Gastrocnemius medialis (tissue), 4 donors: ENCODE measurements around the gene KMT2A. TPM values are rescaled to one million over a fixed set of nuclear protein-coding genes. Genes with fewer than 3 reads are reported as not detected.

ENCODE experiments used
- ATAC-seq, 2 donors: fragments of 150-250 bp; one replicate each; pipeline ENCODE4 v1.9.1; 2016
- DNase-seq, 2 donors: peaks; one replicate each; pipeline ENCODE4 v3.0.0-alpha.2; 2019
- H3K27ac ChIP-seq, 4 donors: fragments of 200-600 bp; sonication (generic); 1 replicate in 1 of 4; 2 replicates in 3 of 4; pipeline ENCODE4 v1.5.1; 2016 to 2018; ENCODE audit warnings: mild to moderate bottlenecking in 2 of 4, moderate library complexity in 1 of 4
- H3K27me3 ChIP-seq, 3 donors: fragments of 200-600 bp; sonication (generic) in 2 of 3; 1 replicate in 1 of 3; 2 replicates in 2 of 3; pipeline versions ENCODE4 v1.5.1 to v1.6.0; 2016 to 2019; ENCODE audit warnings: mild to moderate bottlenecking in 1 of 3, moderate library complexity in 1 of 3
- H3K36me3 ChIP-seq, 2 donors: fragments of 200-600 bp; sonication (generic) in 1 of 2; one replicate each; pipeline ENCODE4 v1.5.1; 2017 to 2018
- H3K4me1 ChIP-seq, 2 donors: fragments of 200-600 bp; sonication (generic) in 1 of 2; one replicate each; pipeline ENCODE4 v1.5.1; 2016 to 2017; ENCODE audit warnings: mild to moderate bottlenecking in 2 of 2
- H3K4me3 ChIP-seq, 4 donors: fragments of 200-600 bp; sonication (generic) in 3 of 4; 1 replicate in 1 of 4; 2 replicates in 3 of 4; pipeline ENCODE4 v1.5.1; 2016 to 2019; ENCODE audit warnings: mild to moderate bottlenecking in 2 of 4
- H3K9me3 ChIP-seq, 3 donors: fragments of 200-600 bp; sonication (generic) in 2 of 3; 1 replicate in 1 of 3; 2 replicates in 2 of 3; pipeline ENCODE4 v1.5.1; 2016 to 2019
- POLR2A ChIP-seq, 2 donors: fragments of 450-650 bp; IDR thresholded peaks; one replicate each; pipeline ENCODE4 v1.6.1; 2017; ENCODE audit warnings: antibody characterized with exemption in 2 of 2, mild to moderate bottlenecking in 2 of 2, moderate library complexity in 2 of 2
- in situ Hi-C, 4 donors: fragments of 200-750 bp; cut with MboI; loops; one replicate each; pipeline versions ENCODE4 v1.15.0 to v1.8.0; 2017; ENCODE audit warnings: low sequenced_read_pairs in 4 of 4
- intact Hi-C: fragments of 100-400 bp; cut with DNase I; formaldehyde crosslinking; loops from one replicate; pipeline ENCODE4 v1.15.1; 2023; ENCODE audit warnings: low total_unique reads
- total RNA-seq, 4 donors: library from RNA; depleted of rRNA; stranded (reverse); fragments of >200 nt; gene quantifications; one replicate each; pipeline versions ENCODE4 v1.1.0 to v1.2.3, GENCODE V29; 2016
- TF ChIP-seq, protein P1 (sequence below), 5 experiments: fragments of 450-650 bp in 3 of 5; fragments of 200-600 bp in 2 of 5; sonication (generic) in 2 of 5; IDR thresholded peaks in 4 of 5; conservative IDR thresholded peaks in 1 of 5; 1 replicate in 4 of 5; 2 replicates in 1 of 5; pipeline ENCODE4 v1.5.1; 2016 to 2019; ENCODE audit warnings: antibody characterized with exemption in 5 of 5, mild to moderate bottlenecking in 3 of 5, moderate library complexity in 3 of 5

Gene KMT2A
- total RNA-seq, 4 donors from 2014 or later: 24.3 to 55.6 (median 27.9) TPM

DNA sequence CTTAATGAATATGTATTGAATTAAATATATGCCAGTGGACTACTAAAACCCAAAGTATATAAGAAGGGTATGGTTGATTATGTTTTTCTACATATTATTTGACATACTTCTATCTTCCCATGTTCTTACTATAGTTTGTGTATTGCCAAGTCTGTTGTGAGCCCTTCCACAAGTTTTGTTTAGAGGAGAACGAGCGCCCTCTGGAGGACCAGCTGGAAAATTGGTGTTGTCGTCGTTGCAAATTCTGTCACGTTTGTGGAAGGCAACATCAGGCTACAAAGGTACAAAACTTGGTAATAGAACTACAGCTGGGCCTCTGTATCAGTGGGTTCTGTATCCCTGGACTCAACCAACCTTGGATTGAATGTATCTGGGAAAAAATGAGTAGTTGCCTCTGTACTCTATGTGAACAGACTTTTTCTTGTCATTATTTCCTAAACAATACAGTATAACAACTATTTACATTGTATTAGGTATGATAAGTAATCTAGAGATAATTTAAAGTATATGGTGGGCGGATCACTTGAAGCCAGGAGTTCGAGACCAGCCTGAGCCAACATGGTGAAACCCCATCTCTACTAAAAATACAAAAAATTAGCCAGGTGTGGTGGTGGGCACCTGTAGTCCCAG is 52.3 kb downstream of the KMT2A start:
- H3K27ac ChIP-seq: peak overlapping the region in 1 of 4 donors; percentile 25
- no peaks in the 10 kb centered on the region for H3K27me3 ChIP-seq
- TF ChIP-seq POLR2A (IDR thresholded peaks at IDR 0.05): no peak
- TF ChIP-seq, protein P1, sequence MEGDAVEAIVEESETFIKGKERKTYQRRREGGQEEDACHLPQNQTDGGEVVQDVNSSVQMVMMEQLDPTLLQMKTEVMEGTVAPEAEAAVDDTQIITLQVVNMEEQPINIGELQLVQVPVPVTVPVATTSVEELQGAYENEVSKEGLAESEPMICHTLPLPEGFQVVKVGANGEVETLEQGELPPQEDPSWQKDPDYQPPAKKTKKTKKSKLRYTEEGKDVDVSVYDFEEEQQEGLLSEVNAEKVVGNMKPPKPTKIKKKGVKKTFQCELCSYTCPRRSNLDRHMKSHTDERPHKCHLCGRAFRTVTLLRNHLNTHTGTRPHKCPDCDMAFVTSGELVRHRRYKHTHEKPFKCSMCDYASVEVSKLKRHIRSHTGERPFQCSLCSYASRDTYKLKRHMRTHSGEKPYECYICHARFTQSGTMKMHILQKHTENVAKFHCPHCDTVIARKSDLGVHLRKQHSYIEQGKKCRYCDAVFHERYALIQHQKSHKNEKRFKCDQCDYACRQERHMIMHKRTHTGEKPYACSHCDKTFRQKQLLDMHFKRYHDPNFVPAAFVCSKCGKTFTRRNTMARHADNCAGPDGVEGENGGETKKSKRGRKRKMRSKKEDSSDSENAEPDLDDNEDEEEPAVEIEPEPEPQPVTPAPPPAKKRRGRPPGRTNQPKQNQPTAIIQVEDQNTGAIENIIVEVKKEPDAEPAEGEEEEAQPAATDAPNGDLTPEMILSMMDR (IDR thresholded peaks at IDR 0.05 in 4 of 5, conservative IDR thresholded peaks at IDR 0.05 in 1 of 5): peak; percentile 69 to 81 (median 78)
- no peak overlapping the region for H3K4me3 ChIP-seq
- peak; percentile 65 to 79 for ATAC-seq
- peak; percentile 27 to 43 for DNase-seq
- in situ Hi-C loops (loop anchor here in 3 of 4 donors (5.0 to 25.0 kb wide), 4 partner anchors 101 to 344 kb away; partner anchors contain the start of gene SCN2B (in 1 of the 3)), intact Hi-C loops (loop anchor here (1.0 to 10.0 kb wide), 5 partner anchors 87 to 343 kb away; partner anchors contain the start of gene ATP5MG)
- peaks cover 0 to under 1% of the 10 kb centered on the region in 2 donors for H3K4me1 ChIP-seq
- no peaks in the 10 kb centered on the region for H3K9me3 ChIP-seq
- peaks cover 8 to 77% of the 10 kb centered on the region in 2 donors for H3K36me3 ChIP-seq

DNA sequence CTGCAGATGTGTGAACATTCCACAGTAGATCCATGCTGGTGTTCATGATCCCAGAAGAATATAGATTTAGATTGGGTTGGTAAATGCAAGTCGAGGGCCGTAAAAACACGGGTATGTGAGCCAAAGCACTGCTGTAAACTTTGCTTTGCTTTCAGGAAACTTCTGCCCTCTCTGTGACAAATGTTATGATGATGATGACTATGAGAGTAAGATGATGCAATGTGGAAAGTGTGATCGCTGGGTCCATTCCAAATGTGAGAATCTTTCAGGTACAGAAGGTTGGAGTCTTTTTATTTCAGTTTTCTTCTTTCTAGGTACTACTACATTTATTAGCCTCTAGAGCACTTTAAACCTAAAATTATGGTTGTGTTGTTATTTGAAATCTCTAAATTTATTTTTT is 54.7 kb downstream of the KMT2A start:
- DNase-seq: no peak
- no peak overlapping the region for H3K4me3 ChIP-seq
- H3K27ac ChIP-seq: no peak overlapping the region
- TF ChIP-seq, protein P1 (IDR thresholded peaks at IDR 0.05 in 4 of 5, conservative IDR thresholded peaks at IDR 0.05 in 1 of 5): no peak
- no peak for TF ChIP-seq POLR2A (IDR thresholded peaks at IDR 0.05)
- no peak for ATAC-seq
- no peaks in the 10 kb centered on the region for H3K9me3 ChIP-seq
- intact Hi-C loops (no loop called here), in situ Hi-C loops (loop anchor here in 3 of 4 donors (5.0 to 25.0 kb wide), 6 partner anchors 89 to 304 kb away; partner anchors contain the start of genes ATP5MG (in 1 of the 3) and SCN2B (in 1 of the 3))
- peaks cover 8 to 77% of the 10 kb centered on the region in 2 donors for H3K36me3 ChIP-seq
- no peaks in the 10 kb centered on the region for H3K27me3 ChIP-seq
- peaks cover 0 to 6% of the 10 kb centered on the region in 2 donors for H3K4me1 ChIP-seq

DNA sequence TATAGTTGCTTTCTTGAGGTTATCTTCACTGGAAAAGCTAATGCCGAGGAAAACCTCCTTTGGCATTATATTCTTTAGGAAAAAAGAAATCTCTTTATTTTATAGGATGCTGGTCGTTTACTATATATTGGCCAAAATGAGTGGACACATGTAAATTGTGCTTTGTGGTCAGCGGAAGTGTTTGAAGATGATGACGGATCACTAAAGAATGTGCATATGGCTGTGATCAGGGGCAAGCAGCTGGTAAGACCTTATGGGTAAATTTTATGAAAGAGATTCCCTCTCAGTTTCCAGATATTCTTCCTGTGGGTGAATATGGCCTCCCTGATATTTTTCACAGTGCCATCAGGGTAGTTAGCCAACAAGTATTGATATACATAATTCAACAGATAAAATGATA is 61.5 kb downstream of the KMT2A start:
- Histone ChIP-seq H3K4me1 (peaks cover 0 to 6% of the 10 kb centered on the region in 2 donors), H3K27me3 (no peaks in the 10 kb centered on the region), H3K9me3 (no peaks in the 10 kb centered on the region), H3K36me3 (peaks cover 0 to 96% of the 10 kb centered on the region in 2 donors), H3K4me3 (no peak overlapping the region), H3K27ac (no peak overlapping the region)
- TF ChIP-seq, protein P1 (IDR thresholded peaks at IDR 0.05 in 4 of 5, conservative IDR thresholded peaks at IDR 0.05 in 1 of 5): no peak
- TF ChIP-seq POLR2A (IDR thresholded peaks at IDR 0.05): no peak
- no peak for ATAC-seq
- in situ Hi-C loops: loop anchor here in 3 of 4 donors (5.0 to 25.0 kb wide), 5 partner anchors 103 to 311 kb away; partner anchors contain the start of gene SCN2B (in 1 of the 3)
- intact Hi-C loops: no loop called here
- DNase-seq: no peak

DNA sequence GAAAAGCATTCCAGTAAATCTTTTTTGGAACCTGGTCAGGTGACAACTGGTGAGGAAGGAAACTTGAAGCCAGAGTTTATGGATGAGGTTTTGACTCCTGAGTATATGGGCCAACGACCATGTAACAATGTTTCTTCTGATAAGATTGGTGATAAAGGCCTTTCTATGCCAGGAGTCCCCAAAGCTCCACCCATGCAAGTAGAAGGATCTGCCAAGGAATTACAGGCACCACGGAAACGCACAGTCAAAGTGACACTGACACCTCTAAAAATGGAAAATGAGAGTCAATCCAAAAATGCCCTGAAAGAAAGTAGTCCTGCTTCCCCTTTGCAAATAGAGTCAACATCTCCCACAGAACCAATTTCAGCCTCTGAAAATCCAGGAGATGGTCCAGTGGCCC is 66.9 kb downstream of the KMT2A start:
- no peaks in the 10 kb centered on the region for H3K9me3 ChIP-seq
- no peak overlapping the region for H3K4me3 ChIP-seq
- no peaks in the 10 kb centered on the region for H3K27me3 ChIP-seq
- DNase-seq: no peak
- TF ChIP-seq, protein P1 (IDR thresholded peaks at IDR 0.05 in 4 of 5, conservative IDR thresholded peaks at IDR 0.05 in 1 of 5): no peak
- no peak for TF ChIP-seq POLR2A (IDR thresholded peaks at IDR 0.05)
- H3K36me3 ChIP-seq: peaks cover 0 to 97% of the 10 kb centered on the region in 2 donors
- intact Hi-C loops (no loop called here), in situ Hi-C loops (no loop called here)
- ATAC-seq: no peak
- no peak overlapping the region for H3K27ac ChIP-seq
- no peaks in the 10 kb centered on the region for H3K4me1 ChIP-seq
